OCI-LY1 (cell line): ENCODE data around the gene NT5M.

Experiments
- H2AFZ ChIP-seq: fragments of 200-600 bp; sonication (generic), shearing (Covaris generic); 2 replicates; pipeline ENCODE4 v1.6.0; 2014; ENCODE audit warnings: antibody characterized with exemption, mild to moderate bottlenecking, low read length
- H3F3A ChIP-seq: fragments of 200-600 bp; sonication (generic), shearing (Covaris generic); 2 replicates; pipeline ENCODE4 v1.6.0; 2014; ENCODE audit warnings: mild to moderate bottlenecking, antibody characterized with exemption, low read length, moderate library complexity; ENCODE audit not compliant: insufficient read depth
- H3K27ac ChIP-seq: fragments of 200-600 bp; sonication (generic); 2 replicates; pipeline ENCODE4 v1.5.1; 2014; ENCODE audit warnings: low read length, mixed run types, mild to moderate bottlenecking, low read depth; ENCODE audit not compliant: poor library complexity, severe bottlenecking
- H3K27me3 ChIP-seq: fragments of 200-600 bp; sonication (generic); 2 replicates; pipeline ENCODE4 v1.6.0; 2014; ENCODE audit warnings: antibody characterized with exemption, mild to moderate bottlenecking, low read length, moderate library complexity; ENCODE audit not compliant: insufficient read depth
- H3K36me3 ChIP-seq: fragments of 200-600 bp; sonication (generic); 2 replicates; pipeline ENCODE4 v1.6.1; 2014; ENCODE audit warnings: mild to moderate bottlenecking, antibody characterized with exemption, low read length, moderate library complexity, mixed read lengths; ENCODE audit not compliant: insufficient read depth
- H3K4me1 ChIP-seq: fragments of 200-600 bp; sonication (generic); 2 replicates; pipeline ENCODE4 v1.5.1; 2014; ENCODE audit warnings: mild to moderate bottlenecking, low read length, moderate library complexity; ENCODE audit not compliant: insufficient read depth, severe bottlenecking
- H3K4me2 ChIP-seq: fragments of 200-600 bp; sonication (generic), shearing (Covaris generic); 2 replicates; pipeline ENCODE4 v1.6.1; 2014; ENCODE audit warnings: low read length
- H3K4me3 ChIP-seq: fragments of 200-600 bp; sonication (generic); 2 replicates; pipeline ENCODE4 v1.5.1; 2014; ENCODE audit warnings: low read length, low read depth, mild to moderate bottlenecking, mixed read lengths; ENCODE audit not compliant: poor library complexity, severe bottlenecking
- H3K79me2 ChIP-seq: fragments of 200-600 bp; shearing (Covaris generic); 2 replicates; pipeline ENCODE4 v1.6.1; 2016; ENCODE audit warnings: mixed run types, low read length, mixed read lengths; ENCODE audit not compliant: insufficient read depth
- H3K9ac ChIP-seq: fragments of 200-600 bp; sonication (generic), shearing (Covaris generic); 2 replicates; pipeline ENCODE4 v1.6.1; 2014; ENCODE audit warnings: mild to moderate bottlenecking, low read length, mixed read lengths
- H3K9me2 ChIP-seq: fragments of 200-600 bp; sonication (generic), shearing (Covaris generic); 2 replicates; pipeline ENCODE4 v1.6.1; 2014; ENCODE audit warnings: low read depth, mild to moderate bottlenecking, low read length, mixed read lengths
- H3K9me3 ChIP-seq: fragments of 200-600 bp; shearing (Covaris generic); 2 replicates; pipeline ENCODE4 v1.6.1; 2014; ENCODE audit warnings: low read length, mixed read lengths
- H4K20me1 ChIP-seq: fragments of 200-600 bp; sonication (generic), shearing (Covaris generic); 2 replicates; pipeline ENCODE4 v1.6.0; 2016; ENCODE audit warnings: mild to moderate bottlenecking, low read length; ENCODE audit not compliant: insufficient read depth
- CTCF ChIP-seq: fragments of 200-600 bp; sonication (generic), shearing (Covaris generic); IDR thresholded peaks from 2 replicates; pipeline ENCODE4 v1.5.1; 2017; ENCODE audit warnings: mild to moderate bottlenecking, antibody characterized with exemption, low read length, moderate library complexity, mixed read lengths
- EZH2 ChIP-seq: fragments of 200-600 bp; sonication (generic), shearing (Covaris generic); IDR thresholded peaks from 2 replicates; pipeline ENCODE4 v1.8.0; 2017; ENCODE audit warnings: borderline replicate concordance, mixed run types, mild to moderate bottlenecking, antibody characterized with exemption, low read length, moderate library complexity, mixed read lengths

Gene NT5M

GRCh38 chr17:17347234-17347955, 44.2 kb downstream of the NT5M start:
- no peaks in the 10 kb centered on the region; the same call in 1 of the 2 replicates for H3K27me3 ChIP-seq
- H3K9ac ChIP-seq: no peak overlapping the region
- no peak overlapping the region for H2AFZ ChIP-seq

GRCh38 chr17:17347956-17348871, 45.0 kb downstream of the NT5M start:
- no peaks in the 10 kb centered on the region for H3F3A ChIP-seq
- no peaks in the 10 kb centered on the region for H3K4me1 ChIP-seq
- TF ChIP-seq EZH2 (no peak), CTCF (no peak)
- no peaks in the 10 kb centered on the region; the same call in 1 of the 2 replicates for H3K27me3 ChIP-seq
- no peaks in the 10 kb centered on the region for H3K9me2 ChIP-seq
- no peaks in the 10 kb centered on the region for H3K9me3 ChIP-seq
- H3K27ac ChIP-seq: no peak overlapping the region
- H3K4me2 ChIP-seq: no peak overlapping the region
- no peaks in the 10 kb centered on the region; the same call in 1 of the 2 replicates for H3K36me3 ChIP-seq
- no peaks in the 10 kb centered on the region for H4K20me1 ChIP-seq
- H2AFZ ChIP-seq: no peak overlapping the region
- no peak overlapping the region for H3K4me3 ChIP-seq
- no peak overlapping the region for H3K9ac ChIP-seq
- H3K79me2 ChIP-seq: no peaks in the 10 kb centered on the region

More at GRCh38 chr17:17347234-17347955, 44.2 kb downstream of the NT5M start:
- H3K36me3 ChIP-seq: no peaks in the 10 kb centered on the region; the same call in 1 of the 2 replicates
- no peaks in the 10 kb centered on the region for H4K20me1 ChIP-seq
- H3K4me1 ChIP-seq: no peaks in the 10 kb centered on the region
- H3K9me2 ChIP-seq: no peaks in the 10 kb centered on the region
- H3K9me3 ChIP-seq: no peaks in the 10 kb centered on the region
- TF ChIP-seq EZH2 (no peak), CTCF (no peak)
- no peak overlapping the region for H3K27ac ChIP-seq
- no peaks in the 10 kb centered on the region for H3K79me2 ChIP-seq
- no peak overlapping the region for H3K4me3 ChIP-seq
- no peak overlapping the region for H3K4me2 ChIP-seq
- no peaks in the 10 kb centered on the region for H3F3A ChIP-seq

GRCh38 chr17:17348872-17349723, 45.9 kb downstream of the NT5M start:
- Histone ChIP-seq H4K20me1 (no peaks in the 10 kb centered on the region), H3K9ac (no peak overlapping the region), H3K4me3 (no peak overlapping the region), H3K9me2 (no peaks in the 10 kb centered on the region), H3K4me2 (no peak overlapping the region), H3K79me2 (no peaks in the 10 kb centered on the region), H2AFZ (no peak overlapping the region), H3K4me1 (no peaks in the 10 kb centered on the region), H3K27me3 (no peaks in the 10 kb centered on the region; the same call in 1 of the 2 replicates), H3K27ac (no peak overlapping the region), H3F3A (no peaks in the 10 kb centered on the region), H3K9me3 (no peaks in the 10 kb centered on the region), H3K36me3 (no peaks in the 10 kb centered on the region; the same call in 1 of the 2 replicates)
- TF ChIP-seq CTCF: no peak
- no peak for TF ChIP-seq EZH2
